GM19468 (cell line): Measurements from ENCODE around the gene SLC25A19.
"Not testable (repeated sequence)": the region's sequence is repeated elsewhere in the genome, so short reads cannot be mapped to it uniquely, and the experiment has no call there.

Experiments used
- ATAC-seq: cut with Tn5 transposase; IDR thresholded peaks from one replicate; pipeline ENCODE4 v1.9.1; 2021; ENCODE audit warnings: mild to moderate bottlenecking, moderate library complexity, moderate number of reproducible peaks; ENCODE audit not compliant: unreplicated experiment; ENCODE audit errors: extremely low read depth

The SLC25A19 gene

GRCh38 chr17:75307957-75308731 lies 18.9 kb upstream of the SLC25A19 start:
- ATAC-seq: no peak

GRCh38 chr17:75301502-75302206 lies 12.4 kb upstream of the SLC25A19 start:
- no peak for ATAC-seq

GRCh38 chr17:75301049-75301448 lies 11.8 kb upstream of the SLC25A19 start:
- no peak for ATAC-seq

- ATAC-seq: no peak
These were observed 11.0 kb upstream of the SLC25A19 start for GRCh38 chr17:75300280-75300679.

- ATAC-seq: peak; percentile 27
These were observed 6.2 kb upstream of the SLC25A19 start for GRCh38 chr17:75295201-75296158.

- not testable (repeated sequence) for ATAC-seq
These were observed 3.7 kb upstream of the SLC25A19 start for GRCh38 chr17:75292810-75293448.

- no peak for ATAC-seq
These were observed 652 bp upstream of the SLC25A19 start for GRCh38 chr17:75289832-75290337.

- ATAC-seq: no peak
These were observed 491 bp downstream of the SLC25A19 start for GRCh38 chr17:75288770-75289114.

GRCh38 chr17:75288359-75288758 lies 874 bp downstream of the SLC25A19 start:
- no peak for ATAC-seq

GRCh38 chr17:75287221-75287620 lies 2.0 kb downstream of the SLC25A19 start:
- ATAC-seq: no peak

GRCh38 chr17:75285123-75285522 lies 4.1 kb downstream of the SLC25A19 start:
- no peak for ATAC-seq

GRCh38 chr17:75280189-75280588 lies 9.0 kb downstream of the SLC25A19 start:
- ATAC-seq: not testable (repeated sequence)

GRCh38 chr17:75277664-75278071 lies 11.6 kb downstream of the SLC25A19 start:
- ATAC-seq: no peak

- ATAC-seq: no peak
These were observed 15.1 kb downstream of the SLC25A19 start for GRCh38 chr17:75273977-75274708.

- no peak for ATAC-seq
These were observed 16.4 kb downstream of the SLC25A19 start for GRCh38 chr17:75272848-75273184.

GRCh38 chr17:75271955-75272847 lies 17.0 kb downstream of the SLC25A19 start:
- ATAC-seq: no peak

- ATAC-seq: peak; percentile 75
These were observed 17.8 kb downstream of the SLC25A19 start for GRCh38 chr17:75271233-75271954.

- no peak for ATAC-seq
These were observed 18.3 kb downstream of the SLC25A19 start, which contains the start of gene MIF4GD for GRCh38 chr17:75270966-75271232. Gene MIF4GD (minus strand): TSS chr17:75271231. CDS start chr17:75270195, 1,036 bp downstream.
